K562 (cell line): ENCODE results near the gene GADD45GIP1. TPM values are rescaled to one million over a fixed set of nuclear protein-coding genes. Genes with fewer than 3 reads are reported as not detected.

Experiments
- ATAC-seq: fragments of 200-7000 bp; cut with Tn5 transposase; 3 replicates; pipeline ENCODE4 v1.9.1; 2020; ENCODE audit warnings: moderate library complexity
- BruUV-seq: library from RNA; stranded (reverse); fragments of 400-500 nt; replicated peaks from 2 replicates; lab custom pipeline; 2021; lab: Mats Ljungman, UMichigan
- CTCF ChIA-PET: fragments of 300-600 bp; formaldehyde crosslinking; extraction: SDS; loops from one replicate; lab custom pipeline; 2021; ENCODE audit warnings: low intra/inter-chr PET ratio; lab: Yijun Ruan, JAX
- POLR2A ChIA-PET: fragments of 300-600, 350-650 bp; sonication (Branson Sonifier 250); formaldehyde crosslinking; extraction: SDS; loops from one replicate; lab custom pipeline; 2021; ENCODE audit warnings: antibody characterized with exemption, inconsistent platforms; lab: Yijun Ruan, JAX
- DNase-seq, 4 experiments: peaks; one replicate each; pipeline versions ENCODE4 v3.0.0 to v3.0.0-alpha.2; 2011 to 2018; ENCODE audit warnings: low spot score in 3 of 4, mixed read lengths in 3 of 4; ENCODE audit errors: extremely low read depth in 1 of 4
- FAIRE-seq: peaks from 2 replicates; lab custom pipeline; 2011; peaks lifted over from hg19 to GRCh38; lab: Jason Lieb, UNC
- H2AFZ ChIP-seq: 2 replicates; pipeline ENCODE4 v1.6.0; 2011; ENCODE audit warnings: low read depth, low read length, control low read depth, inconsistent platforms
- H3K27ac ChIP-seq: fragments of 200-600 bp; 3 replicates; pipeline ENCODE4 v1.8.0; 2011; ENCODE audit warnings: low read depth, mild to moderate bottlenecking, control low read depth, inconsistent platforms, low read length, moderate library complexity, mixed read lengths; ENCODE audit errors: extremely low read depth
- H3K27me3 ChIP-seq, 2 experiments: fragments of 300-600 bp in 1 of 2; 2 replicates in 1 of 2; 3 replicates in 1 of 2; pipeline versions ENCODE4 v1.6.0 to v1.8.0; 2011; ENCODE audit warnings: inconsistent platforms in 2 of 2, low read length in 2 of 2, mild to moderate bottlenecking in 1 of 2, mixed read lengths in 1 of 2, moderate library complexity in 1 of 2; ENCODE audit not compliant: control insufficient read depth in 2 of 2, insufficient read depth in 2 of 2
- H3K36me3 ChIP-seq: fragments of 300-600 bp; 3 replicates; pipeline ENCODE4 v1.8.0; 2011; ENCODE audit warnings: mild to moderate bottlenecking, low read length, inconsistent platforms; ENCODE audit not compliant: control insufficient read depth, insufficient read depth
- H3K4me1 ChIP-seq, 2 experiments: fragments of 200-600 bp in 1 of 2; replicated peaks in 1 of 2; 2 replicates in 1 of 2; 3 replicates in 1 of 2; pipeline versions ENCODE4 v1.5.1 to v1.8.0; 2011; ENCODE audit warnings: inconsistent platforms in 2 of 2, low read length in 2 of 2, mild to moderate bottlenecking in 1 of 2, mixed read lengths in 1 of 2, moderate library complexity in 1 of 2; ENCODE audit not compliant: control insufficient read depth in 2 of 2, insufficient read depth in 2 of 2
- H3K4me2 ChIP-seq: 2 replicates; pipeline ENCODE4 v1.6.1; 2011; ENCODE audit warnings: low read length, control low read depth, inconsistent platforms, mixed read lengths; ENCODE audit not compliant: insufficient read depth
- H3K4me3 ChIP-seq: fragments of 200-600 bp; sonication (generic), shearing (Covaris generic); 2 replicates; pipeline ENCODE4 v1.5.1; 2016; ENCODE audit warnings: control low read depth, inconsistent platforms
- H3K79me2 ChIP-seq: fragments of 200-600 bp; 3 replicates; pipeline ENCODE4 v1.8.0; 2011; ENCODE audit warnings: low read length, inconsistent platforms; ENCODE audit not compliant: control insufficient read depth, insufficient read depth
- H3K9ac ChIP-seq, 2 experiments: 2 replicates each; pipeline versions ENCODE4 v1.6.0 to v1.6.1; 2011; ENCODE audit warnings: low read depth in 2 of 2, low read length in 2 of 2, control low read depth in 1 of 2, inconsistent platforms in 1 of 2, mild to moderate bottlenecking in 1 of 2, mixed read lengths in 1 of 2; ENCODE audit not compliant: insufficient read depth in 1 of 2
- H3K9me1 ChIP-seq: one replicate; pipeline ENCODE4 v1.6.0; 2011; ENCODE audit warnings: inconsistent platforms, mild to moderate bottlenecking, low read length, moderate library complexity; ENCODE audit not compliant: control insufficient read depth, insufficient read depth
- H3K9me3 ChIP-seq: replicated peaks from 2 replicates; pipeline ENCODE4 v1.5.1; 2011; ENCODE audit warnings: low read depth, low read length, inconsistent platforms; ENCODE audit not compliant: control insufficient read depth, insufficient read depth
- H4K20me1 ChIP-seq: replicated peaks from 2 replicates; pipeline ENCODE4 v1.6.1; 2011; ENCODE audit warnings: low read length, inconsistent platforms, mixed read lengths; ENCODE audit not compliant: control insufficient read depth, insufficient read depth
- DMBX1 ChIP-seq: fragments of 250-450 bp; sonication (Bioruptor Pico); IDR thresholded peaks from 2 replicates; pipeline ENCODE4 v1.8.0; 2022; ENCODE audit warnings: inconsistent platforms, mild to moderate bottlenecking, moderate library complexity, borderline replicate concordance
- EP400 ChIP-seq: fragments of 450-650 bp; IDR thresholded peaks from 2 replicates; pipeline ENCODE4 v1.6.1; 2017; ENCODE audit warnings: antibody characterized with exemption, mild to moderate bottlenecking, moderate library complexity
- ETV5 ChIP-seq: sonication (generic); formaldehyde crosslinking; IDR thresholded peaks from 2 replicates; pipeline ENCODE4 v1.4.0; 2020; ENCODE audit warnings: low read depth, mild to moderate bottlenecking, missing genetic modification reagents
- MBD2 ChIP-seq: sonication (generic); IDR thresholded peaks from 2 replicates; pipeline ENCODE4 v1.6.1; 2016; ENCODE audit warnings: low read depth, borderline replicate concordance
- YY1 ChIP-seq, 3 experiments: IDR thresholded peaks; 2 replicates each; pipeline ENCODE4 v1.6.1; 2011; ENCODE audit warnings: low read length in 2 of 3, mild to moderate bottlenecking in 2 of 3, moderate library complexity in 2 of 3, borderline replicate concordance in 1 of 3, control low read depth in 1 of 3, low read depth in 1 of 3; ENCODE audit not compliant: insufficient read depth in 3 of 3, insufficient replicate concordance in 2 of 3, control insufficient read depth in 1 of 3, insufficient read length in 1 of 3; ENCODE audit errors: extremely low read depth in 1 of 3
- ZNF707 ChIP-seq: fragments of 250-450 bp; sonication (Bioruptor Pico); conservative IDR thresholded peaks from 2 replicates; pipeline ENCODE4 v1.8.0; 2022; ENCODE audit warnings: inconsistent platforms, mild to moderate bottlenecking, moderate library complexity
- WGBS: fragments of 100-300 bp; shearing (Covaris generic); methylation state at CpG from one replicate; pipeline ENCODE4 v1.1.6; 2016; ENCODE audit warnings: low coverage, mixed read lengths; ENCODE audit not compliant: insufficient coverage; ENCODE audit errors: missing lambda C conversion rate; 5-methylcytosine and 5-hydroxymethylcytosine counted together
- in situ Hi-C: fragments of 300-500 bp; cut with MboI; formaldehyde crosslinking; loops from 4 replicates; pipeline ENCODE4 v1.15.0; 2018; ENCODE audit warnings: inconsistent platforms, mixed read lengths
- intact Hi-C: fragments of 100-400 bp; cut with micrococcal nuclease; formaldehyde crosslinking; loops from 2 replicates; pipeline ENCODE4 v1.14.2; 2022
- polyA plus RNA-seq, 8 experiments: library from polyadenylated mRNA; depleted of rRNA in 4 of 8; stranded (reverse) in 5 of 8; unstranded in 3 of 8; fragments of >200 nt; fragmentation: Nextera tagmentation in 2 of 8; fragmentation: Illumina TruSeq in 1 of 8; extraction: Ambion mirVana in 2 of 8; extraction: Trizol in 1 of 8; gene quantifications; 2 replicates each; pipeline versions ENCODE4 v1.2.1 to v1.2.3, GENCODE V29; 2011 to 2014; ENCODE audit warnings: inconsistent platforms in 1 of 8, missing spikeins in 1 of 8
- total RNA-seq, 7 experiments: library from RNA; depleted of rRNA in 6 of 7; stranded (reverse); fragments of >200 nt in 6 of 7; fragmentation: Illumina TruSeq in 2 of 7; extraction: Trizol in 2 of 7; gene quantifications; 2 replicates each; pipeline versions ENCODE4 v1.2.1 to v1.2.3, GENCODE V29; 2011 to 2021; ENCODE audit warnings: low replicate concordance in 1 of 7
- TF ChIP-seq, protein P1 (sequence below), 2 experiments: fragments of 200-800 bp in 1 of 2; sonication (Bioruptor generic) in 1 of 2; sonication (generic) in 1 of 2; formaldehyde crosslinking in 1 of 2; IDR thresholded peaks in 1 of 2; conservative IDR thresholded peaks in 1 of 2; 2 replicates each; pipeline versions ENCODE4 v1.5.0 to v1.6.1; 2016 to 2020; ENCODE audit warnings: missing compliant biosample characterization in 1 of 2, missing genetic modification characterization in 1 of 2, missing genetic modification reagents in 1 of 2

The GADD45GIP1 gene
- total and polyA plus RNA-seq, 9 of the 15 experiments (the other 6 are each of a cell fraction or from before 2014, with no cell fraction given), result 5.1 to 161 (median 29.2) TPM

DNA sequence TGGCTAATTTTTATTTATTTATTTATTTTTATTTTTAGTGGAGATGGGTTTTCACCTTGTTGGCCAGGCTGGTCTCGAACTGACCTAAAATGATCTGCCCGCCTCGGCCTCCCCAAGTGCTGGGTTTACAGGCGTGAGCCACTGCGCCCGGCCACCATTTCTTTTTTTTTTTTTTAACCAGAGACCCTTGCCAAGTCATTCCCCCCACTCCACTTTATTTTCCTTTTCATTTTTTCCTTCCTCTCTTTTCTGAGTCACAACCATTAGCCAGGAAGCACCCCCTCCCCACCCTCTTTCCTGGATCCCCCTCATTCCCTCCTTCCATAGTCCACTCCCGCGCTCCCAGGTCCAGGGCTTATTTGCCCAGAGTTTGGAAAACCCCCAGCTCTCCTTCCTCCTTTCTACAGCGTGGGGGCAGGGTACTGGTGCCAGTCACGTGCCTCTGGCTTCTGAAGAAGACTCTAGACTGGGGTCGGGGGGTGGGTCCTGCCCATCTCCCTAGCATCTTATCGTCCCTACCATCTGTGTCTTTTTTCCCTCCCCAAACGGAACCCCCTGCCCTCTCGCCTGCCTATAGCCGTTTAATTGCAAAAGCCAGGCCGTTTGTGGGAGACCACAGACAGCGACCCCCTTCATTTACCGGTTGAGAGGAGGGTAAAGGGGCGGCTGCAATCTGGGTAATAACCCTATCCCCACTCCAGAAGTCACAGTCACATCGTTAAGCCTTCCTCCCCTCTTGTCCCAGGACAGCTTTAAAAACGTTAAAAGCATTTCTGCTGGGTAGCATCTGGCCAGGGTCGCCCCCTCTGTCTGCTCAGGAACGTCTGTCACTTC is 19.7 kb downstream of the GADD45GIP1 start (continued):
- no peak for TF ChIP-seq ZNF707 (CRISPR knock-in tag)

DNA sequence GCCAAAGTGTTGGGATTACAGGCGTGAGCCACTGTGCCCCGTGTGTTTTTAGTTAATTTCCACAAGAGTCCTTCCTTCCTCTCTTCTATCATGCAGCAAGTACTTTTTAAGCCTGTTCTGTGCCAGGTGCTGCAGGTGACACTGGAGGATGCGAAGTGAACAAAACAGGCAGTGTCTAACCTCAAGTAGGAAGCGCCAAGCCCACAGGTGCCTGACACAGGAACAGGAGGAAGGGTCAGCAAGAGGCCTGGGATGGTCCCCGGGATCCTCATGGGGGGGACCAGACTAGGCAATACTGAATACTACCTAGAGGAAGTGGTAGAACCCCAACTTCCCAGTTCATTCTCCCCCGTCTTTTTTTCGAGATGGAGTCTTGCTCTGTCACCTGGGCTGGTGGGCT is 20.4 kb downstream of the GADD45GIP1 start:
- ATAC-seq, result no peak
- Histone ChIP-seq H3K9me3 (no peaks in the 10 kb centered on the region), H3K4me2 (no peak overlapping the region), H3K9ac (peak overlapping the region in 1 of 2 experiments; percentile 4; a peak in 1 of 4 replicates), H3K27me3 (no peaks in the 10 kb centered on the region), H3K4me3 (no peak overlapping the region), H3K79me2 (peaks cover 66% of the 10 kb centered on the region), H4K20me1 (peaks cover 24% of the 10 kb centered on the region), H3K36me3 (peaks cover 36% of the 10 kb centered on the region), H2AFZ (peak overlapping the region; percentile 48), H3K9me1 (peaks cover 3% of the 10 kb centered on the region), H3K27ac (peak overlapping the region; percentile 29; the same call in 2 of the 3 replicates), H3K4me1 (peaks cover 43 to 50% of the 10 kb centered on the region in 2 experiments)
- intact Hi-C loops, result loop anchor here (5.0 kb wide), 1 partner anchor 49 kb away; the partner anchor contains the start of gene KLF1
- DNase-seq, result no peak
- ChIA-PET CTCF (no interaction called here), POLR2A (interaction anchor here (2.2 kb wide), 1 partner anchor 49 kb away, joined by 11 read pairs; the partner anchor contains the start of gene KLF1)
- in situ Hi-C loops, result no loop called here
- BruUV-seq, result no TSS peak
- TF ChIP-seq EP400 (no peak), YY1 (IDR thresholded peaks at IDR 0.05; ENCODE audit: borderline replicate concordance in 1 of 3, control insufficient read depth in 1 of 3, extremely low read depth in 1 of 3, insufficient read depth in 3 of 3, insufficient read length in 1 of 3, insufficient replicate concordance in 2 of 3, low read depth in 1 of 3, low read length in 2 of 3) (peak in 1 of 3 experiments; percentile 2), DMBX1 (CRISPR knock-in tag) (no peak), ETV5 (CRISPR knock-in tag) (0 out of 2 replicates have a peak, but pooled peaks have one; percentile 35), MBD2 (no peak)
- TF ChIP-seq, protein P1, sequence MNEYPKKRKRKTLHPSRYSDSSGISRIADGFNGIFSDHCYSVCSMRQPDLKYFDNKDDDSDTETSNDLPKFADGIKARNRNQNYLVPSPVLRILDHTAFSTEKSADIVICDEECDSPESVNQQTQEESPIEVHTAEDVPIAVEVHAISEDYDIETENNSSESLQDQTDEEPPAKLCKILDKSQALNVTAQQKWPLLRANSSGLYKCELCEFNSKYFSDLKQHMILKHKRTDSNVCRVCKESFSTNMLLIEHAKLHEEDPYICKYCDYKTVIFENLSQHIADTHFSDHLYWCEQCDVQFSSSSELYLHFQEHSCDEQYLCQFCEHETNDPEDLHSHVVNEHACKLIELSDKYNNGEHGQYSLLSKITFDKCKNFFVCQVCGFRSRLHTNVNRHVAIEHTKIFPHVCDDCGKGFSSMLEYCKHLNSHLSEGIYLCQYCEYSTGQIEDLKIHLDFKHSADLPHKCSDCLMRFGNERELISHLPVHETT (CRISPR knock-in tag; conservative IDR thresholded peaks at IDR 0.05 in 1 of 2, IDR thresholded peaks at IDR 0.05 in 1 of 2), result no peak
- 72% methylated on average over 7 of the region's 7 CpGs for WGBS
- no peak for FAIRE-seq
